ENCODE measurements around the gene RAD51AP1. TPM values are rescaled to one million over a fixed set of nuclear protein-coding genes. Genes with fewer than 3 reads are reported as not detected.
A peak's percentile ranks its signal among the peaks of the same experiment; 100 is the strongest.

The RAD51AP1 gene
- total RNA-seq, 1 donor from 2014 or later: 5.5 TPM

GRCh38 chr12:4580281-4580688 is 41.6 kb downstream of the RAD51AP1 start:
- peaks cover 5% of the 10 kb centered on the region for H3K4me1 Mint-ChIP-seq (ENCODE audit: low read depth, unreplicated experiment)
- peaks cover 1% of the 10 kb centered on the region for H3K9me3 Mint-ChIP-seq (ENCODE audit: unreplicated experiment)
- DNase-seq: peak; percentile 28
- H3K36me3 Mint-ChIP-seq (ENCODE audit: unreplicated experiment): no peaks in the 10 kb centered on the region
- H3K27ac Mint-ChIP-seq (ENCODE audit: unreplicated experiment): no peak overlapping the region
- no peak overlapping the region for H3K4me3 Mint-ChIP-seq (ENCODE audit: unreplicated experiment)
- no peaks in the 10 kb centered on the region for H3K27me3 Mint-ChIP-seq (ENCODE audit: unreplicated experiment)
- TF ChIP-seq CTCF (IDR thresholded peaks at IDR 0.05; ENCODE audit: partially characterized antibody, unreplicated experiment): no peak

- Mint-ChIP-seq H3K9me3 (ENCODE audit: unreplicated experiment) (peaks cover 1% of the 10 kb centered on the region), H3K4me1 (ENCODE audit: low read depth, unreplicated experiment) (peaks cover 5% of the 10 kb centered on the region), H3K4me3 (ENCODE audit: unreplicated experiment) (no peak overlapping the region), H3K27ac (ENCODE audit: unreplicated experiment) (no peak overlapping the region), H3K36me3 (ENCODE audit: unreplicated experiment) (no peaks in the 10 kb centered on the region), H3K27me3 (ENCODE audit: unreplicated experiment) (peaks cover 2% of the 10 kb centered on the region)
- TF ChIP-seq CTCF (IDR thresholded peaks at IDR 0.05; ENCODE audit: partially characterized antibody, unreplicated experiment): no peak
- DNase-seq: no peak
Measured at GRCh38 chr12:4584281-4584680, 45.6 kb downstream of the RAD51AP1 start.

GRCh38 chr12:4584896-4585295 is 46.2 kb downstream of the RAD51AP1 start:
- no peak overlapping the region for H3K4me3 Mint-ChIP-seq (ENCODE audit: unreplicated experiment)
- peaks cover 1% of the 10 kb centered on the region for H3K9me3 Mint-ChIP-seq (ENCODE audit: unreplicated experiment)
- no peak for DNase-seq
- peaks cover 2% of the 10 kb centered on the region for H3K27me3 Mint-ChIP-seq (ENCODE audit: unreplicated experiment)
- H3K36me3 Mint-ChIP-seq (ENCODE audit: unreplicated experiment): no peaks in the 10 kb centered on the region
- no peak overlapping the region for H3K27ac Mint-ChIP-seq (ENCODE audit: unreplicated experiment)
- TF ChIP-seq CTCF (IDR thresholded peaks at IDR 0.05; ENCODE audit: partially characterized antibody, unreplicated experiment): no peak
- peaks cover 5% of the 10 kb centered on the region for H3K4me1 Mint-ChIP-seq (ENCODE audit: low read depth, unreplicated experiment)

- peaks cover 2% of the 10 kb centered on the region for H3K27me3 Mint-ChIP-seq (ENCODE audit: unreplicated experiment)
- no peaks in the 10 kb centered on the region for H3K36me3 Mint-ChIP-seq (ENCODE audit: unreplicated experiment)
Measured at GRCh38 chr12:4586500-4586899, 47.8 kb downstream of the RAD51AP1 start.

GRCh38 chr12:4587108-4587507 is 48.4 kb downstream of the RAD51AP1 start:
- Mint-ChIP-seq H3K4me3 (ENCODE audit: unreplicated experiment) (no peak overlapping the region), H3K4me1 (ENCODE audit: low read depth, unreplicated experiment) (no peaks in the 10 kb centered on the region), H3K36me3 (ENCODE audit: unreplicated experiment) (no peaks in the 10 kb centered on the region)

More at GRCh38 chr12:4586500-4586899, 47.8 kb downstream of the RAD51AP1 start:
- Mint-ChIP-seq H3K9me3 (ENCODE audit: unreplicated experiment) (peaks cover 1% of the 10 kb centered on the region), H3K27ac (ENCODE audit: unreplicated experiment) (no peak overlapping the region), H3K4me3 (ENCODE audit: unreplicated experiment) (no peak overlapping the region), H3K4me1 (ENCODE audit: low read depth, unreplicated experiment) (no peaks in the 10 kb centered on the region)
- DNase-seq: no peak
- TF ChIP-seq CTCF (IDR thresholded peaks at IDR 0.05; ENCODE audit: partially characterized antibody, unreplicated experiment): no peak

More at GRCh38 chr12:4587108-4587507, 48.4 kb downstream of the RAD51AP1 start:
- Mint-ChIP-seq H3K9me3 (ENCODE audit: unreplicated experiment) (peaks cover 1% of the 10 kb centered on the region), H3K27me3 (ENCODE audit: unreplicated experiment) (peaks cover 2% of the 10 kb centered on the region), H3K27ac (ENCODE audit: unreplicated experiment) (no peak overlapping the region)
- DNase-seq: no peak
- TF ChIP-seq CTCF (IDR thresholded peaks at IDR 0.05; ENCODE audit: partially characterized antibody, unreplicated experiment): no peak

Data from glutamatergic neuron (in vitro differentiated cells).